Liver (tissue), 9 donors: ENCODE measurements around the gene DENND2D. TPM values are rescaled to one million over a fixed set of nuclear protein-coding genes. Genes with fewer than 3 reads are reported as not detected.
A peak's percentile ranks its signal among the peaks of the same experiment; 100 is the strongest.

Experiments
- DNase-seq: peaks from one replicate; pipeline ENCODE4 v3.0.0-alpha.2; 2017; ENCODE audit warnings: low spot score
- H3K27ac ChIP-seq, 2 donors: one replicate each; pipeline ENCODE4 v1.7.0; 2013; ENCODE audit warnings: inconsistent platforms in 2 of 2, low read length in 2 of 2, control low read depth in 1 of 2, low read depth in 1 of 2, mild to moderate bottlenecking in 1 of 2
- H3K27me3 ChIP-seq, 4 donors: one replicate each; pipeline versions ENCODE4 v1.6.1 to v1.7.0; 2013; ENCODE audit warnings: low read length in 3 of 4, inconsistent platforms in 1 of 4, mild to moderate bottlenecking in 1 of 4, moderate library complexity in 1 of 4; ENCODE audit not compliant: control insufficient read depth in 4 of 4, insufficient read depth in 4 of 4
- H3K36me3 ChIP-seq, 4 donors: one replicate each; pipeline versions ENCODE4 v1.6.1 to v1.7.0; 2013; ENCODE audit warnings: low read length in 3 of 4, mild to moderate bottlenecking in 3 of 4, low read depth in 1 of 4, moderate library complexity in 1 of 4; ENCODE audit not compliant: control insufficient read depth in 4 of 4, insufficient read depth in 3 of 4
- H3K4me1 ChIP-seq, 4 donors: one replicate each; pipeline versions ENCODE4 v1.6.1 to v1.7.0; 2013; ENCODE audit warnings: low read length in 3 of 4, mild to moderate bottlenecking in 3 of 4, moderate library complexity in 1 of 4; ENCODE audit not compliant: control insufficient read depth in 4 of 4, insufficient read depth in 4 of 4
- H3K4me3 ChIP-seq, 3 donors: one replicate each; pipeline versions ENCODE4 v1.6.1 to v1.7.0; 2013; ENCODE audit warnings: low read length in 3 of 3, control low read depth in 1 of 3, low read depth in 1 of 3, mild to moderate bottlenecking in 1 of 3
- H3K9ac ChIP-seq, 2 donors: one replicate each; pipeline ENCODE4 v1.7.0; 2013; ENCODE audit warnings: low read length in 2 of 2, mild to moderate bottlenecking in 2 of 2, moderate library complexity in 2 of 2, control low read depth in 1 of 2, low read depth in 1 of 2
- H3K9me3 ChIP-seq, 4 donors: one replicate each; pipeline versions ENCODE4 v1.6.1 to v1.7.0; 2013; ENCODE audit warnings: low read length in 3 of 4; ENCODE audit not compliant: control insufficient read depth in 4 of 4
- ATF3 ChIP-seq: IDR thresholded peaks from 2 replicates; pipeline ENCODE4 v1.6.1; 2016; ENCODE audit warnings: antibody characterized with exemption
- CTCF ChIP-seq: fragments of 150-350 bp; IDR thresholded peaks from 2 replicates; pipeline ENCODE4 v1.5.1; 2017; ENCODE audit warnings: improper control_type of control experiment, low read depth, low read length; ENCODE audit not compliant: missing input control
- EGR1 ChIP-seq, 2 donors: IDR thresholded peaks; 2 replicates each; pipeline ENCODE4 v1.6.1; 2016 to 2018; ENCODE audit warnings: antibody characterized with exemption in 2 of 2, low read depth in 2 of 2
- FOXA1 ChIP-seq: IDR thresholded peaks from 2 replicates; pipeline ENCODE4 v1.6.1; 2016; ENCODE audit warnings: antibody characterized with exemption
- FOXA2 ChIP-seq: IDR thresholded peaks from 2 replicates; pipeline ENCODE4 v1.6.1; 2016; ENCODE audit warnings: antibody characterized with exemption
- GABPA ChIP-seq, 2 donors: IDR thresholded peaks in 1 of 2; conservative IDR thresholded peaks in 1 of 2; 2 replicates each; pipeline ENCODE4 v1.6.1; 2016; ENCODE audit warnings: antibody characterized with exemption in 2 of 2, mild to moderate bottlenecking in 1 of 2, moderate library complexity in 1 of 2
- HNF4A ChIP-seq, 2 donors: conservative IDR thresholded peaks; 2 replicates each; pipeline ENCODE4 v1.6.1; 2016; ENCODE audit warnings: antibody characterized with exemption in 2 of 2, mild to moderate bottlenecking in 2 of 2
- HNF4G ChIP-seq: IDR thresholded peaks from 2 replicates; pipeline ENCODE4 v1.6.1; 2016; ENCODE audit warnings: antibody characterized with exemption
- JUND ChIP-seq, 2 donors: IDR thresholded peaks; 2 replicates each; pipeline ENCODE4 v1.6.1; 2016; ENCODE audit warnings: antibody characterized with exemption in 2 of 2
- MAX ChIP-seq: IDR thresholded peaks from 2 replicates; pipeline ENCODE4 v1.6.1; 2016; ENCODE audit warnings: antibody characterized with exemption
- NR2F2 ChIP-seq: IDR thresholded peaks from 2 replicates; pipeline ENCODE4 v1.6.1; 2016; ENCODE audit warnings: antibody characterized with exemption
- RAD21 ChIP-seq, 2 donors: IDR thresholded peaks; 2 replicates each; pipeline ENCODE4 v1.6.1; 2016; ENCODE audit warnings: antibody characterized with exemption in 2 of 2, mild to moderate bottlenecking in 2 of 2
- RXRA ChIP-seq, 2 donors: IDR thresholded peaks; 2 replicates each; pipeline ENCODE4 v1.6.1; 2017 to 2018; ENCODE audit warnings: antibody characterized with exemption in 2 of 2, mild to moderate bottlenecking in 1 of 2
- SP1 ChIP-seq: IDR thresholded peaks from 2 replicates; pipeline ENCODE4 v1.6.1; 2018; ENCODE audit warnings: antibody characterized with exemption, mild to moderate bottlenecking
- TAF1 ChIP-seq: conservative IDR thresholded peaks from 2 replicates; pipeline ENCODE4 v1.6.1; 2016; ENCODE audit warnings: antibody characterized with exemption, mild to moderate bottlenecking
- YY1 ChIP-seq: IDR thresholded peaks from 2 replicates; pipeline ENCODE4 v1.6.1; 2016; ENCODE audit warnings: antibody characterized with exemption, mild to moderate bottlenecking
- ZBTB33 ChIP-seq: IDR thresholded peaks from 2 replicates; pipeline ENCODE4 v1.6.1; 2016; ENCODE audit warnings: antibody characterized with exemption
- WGBS: extraction: QIAGEN DNeasy Blood & Tissue Kit; methylation state at CpG from one replicate; pipeline ENCODE4 v1.1.7; 2013; 5-methylcytosine and 5-hydroxymethylcytosine counted together
- polyA plus RNA-seq, 2 donors: library from polyadenylated mRNA; stranded (reverse) in 1 of 2; unstranded in 1 of 2; fragments of 200-250 nt in 1 of 2; fragments of >200 nt in 1 of 2; fragmentation: Nextera tagmentation in 1 of 2; extraction: Ambion mirVana in 1 of 2; gene quantifications; one replicate each; pipeline versions ENCODE4 v1.2.1 to v1.2.3, GENCODE V29; 2013 to 2015
- total RNA-seq, 2 donors: library from RNA; depleted of rRNA; stranded (reverse); fragments of >200 nt; gene quantifications; one replicate each; pipeline ENCODE4 v1.2.3, GENCODE V29; 2014
- donor health status: healthy.
- donor health status: healthy.
- donor health status: healthy.
- donor health status: healthy.
- donor health status: healthy.

DENND2D gene
- total and polyA plus RNA-seq, 4 donors: 8.8 to 20.7 (median 12.8) TPM

GRCh38 chr1:111204201-111204982 is 3.9 kb upstream of the DENND2D start:
- no peak for TF ChIP-seq HNF4G
- peak; percentile 4 to 32 for TF ChIP-seq HNF4A (conservative IDR thresholded peaks at IDR 0.05)
- TF ChIP-seq RAD21 (IDR thresholded peaks at IDR 0.05): peak in 1 of 2 donors; percentile 22
- DNase-seq: peak; percentile 62
- Histone ChIP-seq H3K9ac (no peak overlapping the region), H3K36me3 (no peaks in the 10 kb centered on the region), H3K27me3 (no peaks in the 10 kb centered on the region), H3K4me3 (peak overlapping the region; percentile 6 to 88 (median 74)), H3K27ac (peak overlapping the region; percentile 90 to 92), H3K4me1 (peaks cover 10 to 45% (median 37%) of the 10 kb centered on the region in 4 donors), H3K9me3 (no peaks in the 10 kb centered on the region)
- WGBS: 5% methylated on average over 61 of the region's 61 CpGs

GRCh38 chr1:111203681-111204200 is 3.3 kb upstream of the DENND2D start:
- peak overlapping the region; percentile 90 to 92 for H3K27ac ChIP-seq
- 3% methylated on average over 41 of the region's 41 CpGs for WGBS
- H3K9me3 ChIP-seq: no peaks in the 10 kb centered on the region
- H3K4me1 ChIP-seq: peaks cover 10 to 51% (median 43%) of the 10 kb centered on the region in 4 donors
- TF ChIP-seq EGR1 (IDR thresholded peaks at IDR 0.05; ENCODE audit: low read depth in 2 of 2) (peak in 1 of 2 donors; percentile 26), GABPA (IDR thresholded peaks at IDR 0.05 in 1 of 2, conservative IDR thresholded peaks at IDR 0.05 in 1 of 2) (no peak), SP1 (no peak), YY1 (no peak), RAD21 (IDR thresholded peaks at IDR 0.05) (peak in 1 of 2 donors; percentile 12), HNF4A (conservative IDR thresholded peaks at IDR 0.05) (no peak)
- no peaks in the 10 kb centered on the region for H3K27me3 ChIP-seq
- H3K36me3 ChIP-seq: no peaks in the 10 kb centered on the region
- H3K4me3 ChIP-seq: peak overlapping the region; percentile 45 to 88 (median 74)
- peak overlapping the region; percentile 46 to 86 for H3K9ac ChIP-seq
- DNase-seq: peak; percentile 65

- H3K4me1 ChIP-seq: peaks cover 10 to 58% (median 43%) of the 10 kb centered on the region in 4 donors
- 54% methylated on average over 4 of the region's 4 CpGs for WGBS
- TF ChIP-seq TAF1: no peak
- TF ChIP-seq JUND (IDR thresholded peaks at IDR 0.05): no peak
- TF ChIP-seq ATF3: no peak
- peak; percentile 68 to 85 for TF ChIP-seq HNF4A (conservative IDR thresholded peaks at IDR 0.05)
- peak; percentile 34 to 64 for TF ChIP-seq RXRA (IDR thresholded peaks at IDR 0.05)
- no peak for TF ChIP-seq SP1
- no peak for TF ChIP-seq HNF4G
- no peak for TF ChIP-seq RAD21 (IDR thresholded peaks at IDR 0.05)
- TF ChIP-seq EGR1 (IDR thresholded peaks at IDR 0.05; ENCODE audit: low read depth in 2 of 2): no peak
- TF ChIP-seq FOXA1: no peak
- no peak for TF ChIP-seq FOXA2
- no peak for TF ChIP-seq MAX
- TF ChIP-seq GABPA (IDR thresholded peaks at IDR 0.05 in 1 of 2, conservative IDR thresholded peaks at IDR 0.05 in 1 of 2): no peak
- no peak for TF ChIP-seq NR2F2
- TF ChIP-seq CTCF: no peak
- no peak for TF ChIP-seq ZBTB33
- TF ChIP-seq YY1: no peak
- no peak for DNase-seq
- peak overlapping the region; percentile 45 to 88 (median 74) for H3K4me3 ChIP-seq
- peak overlapping the region; percentile 90 to 92 for H3K27ac ChIP-seq
- H3K9ac ChIP-seq: peak overlapping the region; percentile 46 to 86
- peaks cover 0 to 2% (median 0%) of the 10 kb centered on the region in 4 donors for H3K36me3 ChIP-seq
- no peaks in the 10 kb centered on the region for H3K9me3 ChIP-seq
- no peaks in the 10 kb centered on the region for H3K27me3 ChIP-seq
Observed at GRCh38 chr1:111202707-111203623, 2.5 kb upstream of the DENND2D start.
